ENCODE results near the gene MOV10L1. TPM values are rescaled to one million over a fixed set of nuclear protein-coding genes. Genes with fewer than 3 reads are reported as not detected.

MOV10L1 gene
- total RNA-seq, 3 donors from 2014 or later = 0.29 to 1.0 (median 0.49) TPM

- TF ChIP-seq CTCF (IDR thresholded peaks at IDR 0.05) = no peak
- Histone ChIP-seq H3K9me3 (no peaks in the 10 kb centered on the region), H3K4me3 (no peak overlapping the region), H3K36me3 (ENCODE audit: low read depth) (no peaks in the 10 kb centered on the region), H3K4me1 (ENCODE audit: low read depth) (peaks cover 30% of the 10 kb centered on the region)
- intact Hi-C loops (cut with DNase I, micrococcal nuclease) = no loop called here
- no peak for DNase-seq
- ATAC-seq = no peak
Measured at GRCh38 chr22:50193621-50194020, 103.8 kb downstream of the MOV10L1 start.

- DNase-seq (no peak), ATAC-seq (no peak)
- Histone ChIP-seq H3K4me3 (no peak overlapping the region), H3K9me3 (no peaks in the 10 kb centered on the region), H3K4me1 (ENCODE audit: low read depth) (peaks cover 24% of the 10 kb centered on the region), H3K36me3 (ENCODE audit: low read depth) (no peaks in the 10 kb centered on the region)
- intact Hi-C loops (cut with DNase I, micrococcal nuclease) = no loop called here
- no peak for TF ChIP-seq CTCF (IDR thresholded peaks at IDR 0.05)
Measured at GRCh38 chr22:50194037-50194805, 104.4 kb downstream of the MOV10L1 start.

- no peak for TF ChIP-seq CTCF (IDR thresholded peaks at IDR 0.05)
- Histone ChIP-seq H3K4me3 (no peak overlapping the region), H3K36me3 (ENCODE audit: low read depth) (no peaks in the 10 kb centered on the region), H3K4me1 (ENCODE audit: low read depth) (peaks cover 12% of the 10 kb centered on the region), H3K9me3 (no peaks in the 10 kb centered on the region)
- intact Hi-C loops (cut with DNase I, micrococcal nuclease) = no loop called here
- no peak for ATAC-seq
- no peak for DNase-seq
Measured at GRCh38 chr22:50196256-50196655, 106.5 kb downstream of the MOV10L1 start.

GRCh38 chr22:50197000-50197800 lies 107.4 kb downstream of the MOV10L1 start:
- no peaks in the 10 kb centered on the region for H3K9me3 ChIP-seq
- ATAC-seq (no peak), DNase-seq (no peak)
- no peak for TF ChIP-seq CTCF (IDR thresholded peaks at IDR 0.05)
- no peak overlapping the region for H3K4me3 ChIP-seq
- H3K36me3 ChIP-seq (ENCODE audit: low read depth) = no peaks in the 10 kb centered on the region
- intact Hi-C loops (cut with DNase I, micrococcal nuclease) = no loop called here
- peaks cover 16% of the 10 kb centered on the region for H3K4me1 ChIP-seq (ENCODE audit: low read depth)

- no peak for TF ChIP-seq CTCF (IDR thresholded peaks at IDR 0.05)
- intact Hi-C loops (cut with DNase I, micrococcal nuclease) = no loop called here
- DNase-seq = no peak
- no peak for ATAC-seq
- no peak overlapping the region for H3K4me3 ChIP-seq
- H3K36me3 ChIP-seq (ENCODE audit: low read depth) = no peaks in the 10 kb centered on the region
- peaks cover 15% of the 10 kb centered on the region for H3K4me1 ChIP-seq (ENCODE audit: low read depth)
- H3K9me3 ChIP-seq = no peaks in the 10 kb centered on the region
Measured at GRCh38 chr22:50197856-50198623, 108.2 kb downstream of the MOV10L1 start.
